HepG2 (cell line): ENCODE results near the gene DCDC2C. TPM values are rescaled to one million over a fixed set of nuclear protein-coding genes. Genes with fewer than 3 reads are reported as not detected.

Experiments used
- ATAC-seq: fragments of 200-7000 bp; cut with Tn5 transposase; 3 replicates; pipeline ENCODE4 v1.9.1; 2020; ENCODE audit warnings: mild to moderate bottlenecking, moderate library complexity
- BruUV-seq: library from RNA; stranded (reverse); fragments of 400-500 nt; replicated peaks from 2 replicates; lab custom pipeline; 2021; lab: Mats Ljungman, UMichigan
- CTCF ChIA-PET: fragments of 300-600 bp; formaldehyde crosslinking; extraction: SDS; loops from one replicate; lab custom pipeline; 2021; ENCODE audit warnings: low total read pairs, inconsistent platforms, low intra/inter-chr PET ratio; lab: Yijun Ruan, JAX
- POLR2A ChIA-PET: fragments of 350-600 bp; sonication (Branson Sonifier 250); formaldehyde crosslinking; loops from one replicate; lab custom pipeline; 2020; ENCODE audit warnings: antibody characterized with exemption, inconsistent platforms; lab: Yijun Ruan, JAX
- DNase-seq: peaks from one replicate; pipeline ENCODE4 v3.0.0-alpha.2; 2015; ENCODE audit warnings: low spot score
- FAIRE-seq: peaks from 3 replicates; lab custom pipeline; 2011; peaks lifted over from hg19 to GRCh38; lab: Jason Lieb, UNC
- H2AFZ ChIP-seq: one replicate; pipeline ENCODE4 v1.6.1; 2011; ENCODE audit warnings: low read length, inconsistent platforms
- H3K27ac ChIP-seq: fragments of 300-600 bp; 3 replicates; pipeline ENCODE4 v1.8.0; 2011; ENCODE audit warnings: mixed run types, mild to moderate bottlenecking, mixed read lengths, low read length, inconsistent platforms; ENCODE audit not compliant: insufficient read depth; ENCODE audit errors: extremely low read length
- H3K27me3 ChIP-seq, 2 experiments: fragments of 200-600 bp in 1 of 2; 2 replicates in 1 of 2; 3 replicates in 1 of 2; pipeline versions ENCODE4 v1.6.0 to v1.8.0; 2011; ENCODE audit warnings: low read length in 2 of 2, mild to moderate bottlenecking in 2 of 2, moderate library complexity in 2 of 2, inconsistent platforms in 1 of 2; ENCODE audit not compliant: insufficient read depth in 2 of 2, control insufficient read depth in 1 of 2
- H3K36me3 ChIP-seq, 2 experiments: fragments of 200-600 bp in 1 of 2; replicated peaks in 1 of 2; 2 replicates in 1 of 2; 3 replicates in 1 of 2; pipeline versions ENCODE4 v1.5.1 to v1.8.0; 2011; ENCODE audit warnings: low read length in 2 of 2, inconsistent platforms in 1 of 2; ENCODE audit not compliant: insufficient read depth in 2 of 2, control insufficient read depth in 1 of 2
- H3K4me1 ChIP-seq: 2 replicates; pipeline ENCODE4 v1.5.1; 2012; ENCODE audit warnings: low read length, inconsistent platforms; ENCODE audit not compliant: insufficient read depth
- H3K4me2 ChIP-seq: 2 replicates; pipeline ENCODE4 v1.6.0; 2011; ENCODE audit warnings: low read depth, low read length, inconsistent platforms
- H3K4me3 ChIP-seq, 3 experiments: fragments of 200-600 bp in 1 of 3; sonication (generic), shearing (Covaris generic) in 1 of 3; replicated peaks in 1 of 3; 2 replicates each; pipeline ENCODE4 v1.5.1; 2011 to 2016; ENCODE audit warnings: low read length in 3 of 3, inconsistent platforms in 2 of 3, low read depth in 2 of 3, mild to moderate bottlenecking in 2 of 3, control low read depth in 1 of 3, mixed read lengths in 1 of 3; ENCODE audit not compliant: insufficient read depth in 1 of 3
- H3K79me2 ChIP-seq: one replicate; pipeline ENCODE4 v1.6.1; 2011; ENCODE audit warnings: low read length, inconsistent platforms; ENCODE audit not compliant: insufficient read depth
- H3K9ac ChIP-seq: 2 replicates; pipeline ENCODE4 v1.6.0; 2011; ENCODE audit warnings: mild to moderate bottlenecking, low read depth, low read length, inconsistent platforms; ENCODE audit not compliant: insufficient read depth
- H3K9me3 ChIP-seq: 2 replicates; pipeline ENCODE4 v1.5.1; 2012; ENCODE audit warnings: mild to moderate bottlenecking, low read length
- H4K20me1 ChIP-seq: 2 replicates; pipeline ENCODE4 v1.6.0; 2011; ENCODE audit warnings: inconsistent platforms, mild to moderate bottlenecking, low read length, moderate library complexity; ENCODE audit not compliant: insufficient read depth
- ERF ChIP-seq: IDR thresholded peaks from 2 replicates; pipeline ENCODE4 v1.6.1; 2018; ENCODE audit warnings: missing biosample characterization, missing genetic modification reagents
- IRX3 ChIP-seq: sonication (generic); formaldehyde crosslinking; IDR thresholded peaks from 2 replicates; pipeline ENCODE4 v1.8.1; 2023; ENCODE audit warnings: mild to moderate bottlenecking, low read depth, missing genetic modification reagents, borderline replicate concordance
- ZBTB33 ChIP-seq: sonication (generic); formaldehyde crosslinking; IDR thresholded peaks from 2 replicates; pipeline ENCODE4 v1.4.0; 2020; ENCODE audit warnings: missing genetic modification reagents
- ZNF101 ChIP-seq: sonication (generic); formaldehyde crosslinking; IDR thresholded peaks from 2 replicates; pipeline ENCODE4 v1.4.0; 2020; ENCODE audit warnings: mild to moderate bottlenecking, low read depth, missing genetic modification reagents, borderline replicate concordance
- ZNF343 ChIP-seq: sonication (generic); formaldehyde crosslinking; IDR thresholded peaks from 2 replicates; pipeline ENCODE4 v1.4.0; 2020; ENCODE audit warnings: mild to moderate bottlenecking, missing genetic modification reagents
- ZNF407 ChIP-seq: sonication (generic); formaldehyde crosslinking; IDR thresholded peaks from one replicate; pipeline ENCODE4 v1.5.1; 2020; ENCODE audit warnings: mild to moderate bottlenecking, missing genetic modification reagents; ENCODE audit errors: not compliant biosample characterization
- ZNF431 ChIP-seq: sonication (generic); formaldehyde crosslinking; IDR thresholded peaks from 2 replicates; pipeline ENCODE4 v1.9.0; 2022; ENCODE audit warnings: missing genetic modification reagents, low read depth, mild to moderate bottlenecking, borderline replicate concordance
- WGBS: methylation state at CpG from one replicate; pipeline ENCODE4 v1.1.6; 2017; ENCODE audit warnings: low lambda C conversion rate; 5-methylcytosine and 5-hydroxymethylcytosine counted together
- in situ Hi-C: cut with HindIII; loops from 2 replicates; pipeline ENCODE4 v1.10.0; 2017; ENCODE audit warnings: low pct_unique_long_range_greater_than_20kb; ENCODE audit not compliant: extremely low pct_ligation_motif_present
- intact Hi-C: fragments of 100-400 bp; cut with micrococcal nuclease; formaldehyde crosslinking; loops from one replicate; pipeline ENCODE4 v1.10.0; 2022; ENCODE audit not compliant: unreplicated experiment
- polyA plus RNA-seq, 8 experiments: library from polyadenylated mRNA; depleted of rRNA in 3 of 8; stranded (reverse) in 7 of 8; unstranded in 1 of 8; fragments of >200 nt; fragmentation: Illumina TruSeq in 4 of 8; extraction: Trizol in 4 of 8; gene quantifications; 2 replicates each; pipeline versions ENCODE4 v1.2.1 to v1.2.3, GENCODE V29; 2011 to 2016; ENCODE audit warnings: low read depth in 4 of 8, missing spikeins in 1 of 8, mixed read lengths in 1 of 8; ENCODE audit not compliant: insufficient read depth in 1 of 8
- total RNA-seq, 5 experiments: library from RNA; depleted of rRNA; stranded (reverse); fragments of >200 nt; fragmentation: Illumina TruSeq; extraction: Trizol; gene quantifications; 2 replicates each; pipeline ENCODE4 v1.2.3, GENCODE V29; 2016; ENCODE audit warnings: low read depth in 1 of 5

The DCDC2C gene
- total and polyA plus RNA-seq, 2 of the 13 experiments (the other 11 are each of a cell fraction or from before 2014, with no cell fraction given): not detected

- H3K4me1 ChIP-seq: peaks cover 28% of the 10 kb centered on the region
- H3K9me3 ChIP-seq: no peaks in the 10 kb centered on the region
- DNase-seq (no peak), ATAC-seq (peak; percentile 52)
- POLR2A ChIA-PET: no interaction called here
- no TSS peak for BruUV-seq
- H3K4me3 ChIP-seq: no peak overlapping the region
- 67% methylated on average over 23 of the region's 23 CpGs for WGBS
- intact Hi-C loops: no loop called here
- TF ChIP-seq ZBTB33 (CRISPR knock-in tag) (peak; percentile 68; the same call in 1 of the 2 replicates), ZNF343 (CRISPR knock-in tag) (no peak)
- TF ChIP-seq, all 625 proteins: peak for 1
- FAIRE-seq: no peak
- Histone ChIP-seq H3K79me2 (no peaks in the 10 kb centered on the region), H3K9ac (no peak overlapping the region), H3K4me2 (no peak overlapping the region), H3K27ac (no peak overlapping the region), H3K36me3 (no peaks in the 10 kb centered on the region), H4K20me1 (no peaks in the 10 kb centered on the region), H3K27me3 (peaks cover 3 to 17% of the 10 kb centered on the region in 2 experiments; a peak in 3 of 5 replicates), H2AFZ (no peak overlapping the region)
- CTCF ChIA-PET: no interaction called here
- in situ Hi-C loops: no loop called here
These were observed 36.2 kb upstream of the DCDC2C start for GRCh38 chr2:3667151-3667631.

- 45% methylated on average over 8 of the region's 8 CpGs for WGBS
- H3K79me2 ChIP-seq: no peaks in the 10 kb centered on the region
- no peaks in the 10 kb centered on the region for H3K36me3 ChIP-seq
- DNase-seq (no peak), FAIRE-seq (no peak), ATAC-seq (no peak)
- no peak overlapping the region for H3K27ac ChIP-seq
- BruUV-seq: no TSS peak
- peaks cover 18% of the 10 kb centered on the region for H3K4me1 ChIP-seq
- H3K4me3 ChIP-seq: no peak overlapping the region
- peaks cover 3 to 27% of the 10 kb centered on the region in 2 experiments; a peak in 3 of 5 replicates for H3K27me3 ChIP-seq
- H3K9me3 ChIP-seq: no peaks in the 10 kb centered on the region
- no peaks in the 10 kb centered on the region for H4K20me1 ChIP-seq
- H3K4me2 ChIP-seq: no peak overlapping the region
- in situ Hi-C loops: no loop called here
- H3K9ac ChIP-seq: no peak overlapping the region
- POLR2A ChIA-PET: no interaction called here
- H2AFZ ChIP-seq: no peak overlapping the region
- CTCF ChIA-PET: no interaction called here
- intact Hi-C loops: no loop called here
- TF ChIP-seq ZNF101 (CRISPR knock-in tag) (no peak), ZNF431 (CRISPR knock-in tag) (no peak), ZNF407 (no peak), IRX3 (no peak), ERF (CRISPR knock-in tag) (no peak)
These were observed 33.7 kb upstream of the DCDC2C start for GRCh38 chr2:3669656-3670055.
